K562 (cell line): Measurements from ENCODE around the gene PFKFB2. TPM values are rescaled to one million over a fixed set of nuclear protein-coding genes. Genes with fewer than 3 reads are reported as not detected.

Experiments used
- CBFB ChIP-seq: sonication (generic); formaldehyde crosslinking; IDR thresholded peaks from 2 replicates; pipeline ENCODE4 v1.4.0; 2020; ENCODE audit warnings: mild to moderate bottlenecking, missing genetic modification reagents
- DACH1 ChIP-seq: fragments of 450-650 bp; IDR thresholded peaks from 2 replicates; pipeline ENCODE4 v1.6.1; 2018; ENCODE audit not compliant: partially characterized antibody
- DPF2 ChIP-seq: fragments of 450-650 bp; IDR thresholded peaks from 2 replicates; pipeline ENCODE4 v1.6.1; 2016
- E2F8 ChIP-seq: fragments of 450-650 bp; IDR thresholded peaks from 2 replicates; pipeline ENCODE4 v1.7.1; 2018; ENCODE audit warnings: mild to moderate bottlenecking, low read depth; ENCODE audit not compliant: partially characterized antibody
- EP400 ChIP-seq: fragments of 450-650 bp; IDR thresholded peaks from 2 replicates; pipeline ENCODE4 v1.6.1; 2017; ENCODE audit warnings: antibody characterized with exemption, mild to moderate bottlenecking, moderate library complexity
- ETV6 ChIP-seq, 3 experiments: fragments of 150-350 bp in 1 of 3; sonication (generic) in 1 of 3; formaldehyde crosslinking in 1 of 3; IDR thresholded peaks; 2 replicates each; pipeline versions ENCODE4 v1.6.1 to v1.8.0; 2014 to 2022; ENCODE audit warnings: borderline replicate concordance in 2 of 3, low read depth in 2 of 3, antibody characterized with exemption in 1 of 3, low read length in 1 of 3, mild to moderate bottlenecking in 1 of 3, missing genetic modification reagents in 1 of 3
- HIVEP1 ChIP-seq: fragments of 250-450 bp; sonication (Bioruptor Pico); IDR thresholded peaks from 2 replicates; pipeline ENCODE4 v1.4.0; 2020; ENCODE audit warnings: mild to moderate bottlenecking
- KLF16 ChIP-seq: IDR thresholded peaks from 2 replicates; pipeline ENCODE4 v1.6.1; 2016; ENCODE audit warnings: antibody characterized with exemption
- NEUROD1 ChIP-seq: fragments of 150-350 bp; IDR thresholded peaks from 2 replicates; pipeline ENCODE4 v1.6.1; 2014; ENCODE audit warnings: borderline replicate concordance, low read length, low read depth; ENCODE audit not compliant: partially characterized antibody
- PHTF2 ChIP-seq: fragments of 250-450 bp; sonication (Bioruptor Pico); IDR thresholded peaks from 2 replicates; pipeline ENCODE4 v1.5.0; 2021; ENCODE audit warnings: mild to moderate bottlenecking
- RAD51 ChIP-seq: fragments of 450-650 bp; IDR thresholded peaks from 2 replicates; pipeline ENCODE4 v1.7.1; 2016; ENCODE audit warnings: low read depth, mild to moderate bottlenecking, borderline replicate concordance
- SMARCC2 ChIP-seq: fragments of 450-650 bp; IDR thresholded peaks from 2 replicates; pipeline ENCODE4 v1.6.1; 2017; ENCODE audit warnings: antibody characterized with exemption, moderate library complexity, mild to moderate bottlenecking, low read depth
- TEAD4 ChIP-seq, 2 experiments: sonication (generic) in 1 of 2; formaldehyde crosslinking in 1 of 2; IDR thresholded peaks; 2 replicates each; pipeline versions ENCODE4 v1.6.1 to v1.8.0; 2012 to 2022; ENCODE audit warnings: borderline replicate concordance in 1 of 2, inconsistent platforms in 1 of 2, low read length in 1 of 2, mild to moderate bottlenecking in 1 of 2, missing genetic modification reagents in 1 of 2
- ZFX ChIP-seq: sonication (generic); formaldehyde crosslinking; IDR thresholded peaks from 2 replicates; pipeline ENCODE4 v1.8.0; 2022; ENCODE audit warnings: mild to moderate bottlenecking, missing genetic modification reagents, moderate library complexity
- ZKSCAN1 ChIP-seq: fragments of 150-350 bp; IDR thresholded peaks from 2 replicates; pipeline ENCODE4 v1.6.1; 2016; ENCODE audit warnings: low read depth, low read length
- ZNF121 ChIP-seq: sonication (generic); formaldehyde crosslinking; conservative IDR thresholded peaks from 2 replicates; pipeline ENCODE4 v1.8.0; 2022; ENCODE audit warnings: missing genetic modification reagents
- ZNF143 ChIP-seq: sonication (generic); formaldehyde crosslinking; IDR thresholded peaks from 2 replicates; pipeline ENCODE4 v1.9.0; 2022; ENCODE audit warnings: mild to moderate bottlenecking, missing genetic modification reagents
- ZNF217 ChIP-seq: sonication (generic); formaldehyde crosslinking; IDR thresholded peaks from 2 replicates; pipeline ENCODE4 v1.8.0; 2022; ENCODE audit warnings: mild to moderate bottlenecking, missing genetic modification reagents
- ZNF445 ChIP-seq: fragments of 250-450 bp; sonication (Bioruptor Pico); IDR thresholded peaks from 2 replicates; pipeline ENCODE4 v1.4.0; 2020; ENCODE audit warnings: low read depth, mild to moderate bottlenecking, moderate library complexity
- polyA plus RNA-seq, 8 experiments: library from polyadenylated mRNA; depleted of rRNA in 4 of 8; stranded (reverse) in 5 of 8; unstranded in 3 of 8; fragments of >200 nt; fragmentation: Nextera tagmentation in 2 of 8; fragmentation: Illumina TruSeq in 1 of 8; extraction: Ambion mirVana in 2 of 8; extraction: Trizol in 1 of 8; gene quantifications; 2 replicates each; pipeline versions ENCODE4 v1.2.1 to v1.2.3, GENCODE V29; 2011 to 2014; ENCODE audit warnings: inconsistent platforms in 1 of 8, missing spikeins in 1 of 8
- total RNA-seq, 7 experiments: library from RNA; depleted of rRNA in 6 of 7; stranded (reverse); fragments of >200 nt in 6 of 7; fragmentation: Illumina TruSeq in 2 of 7; extraction: Trizol in 2 of 7; gene quantifications; 2 replicates each; pipeline versions ENCODE4 v1.2.1 to v1.2.3, GENCODE V29; 2011 to 2021; ENCODE audit warnings: low replicate concordance in 1 of 7
- TF ChIP-seq, protein P1 (sequence below): IDR thresholded peaks from 2 replicates; pipeline ENCODE4 v1.6.1; 2014; ENCODE audit warnings: antibody characterized with exemption
- TF ChIP-seq, protein P2 (sequence below): sonication (generic); formaldehyde crosslinking; IDR thresholded peaks from 2 replicates; pipeline ENCODE4 v1.8.1; 2023; ENCODE audit warnings: mild to moderate bottlenecking, missing genetic modification reagents
- TF ChIP-seq, protein P3 (sequence below): fragments of 450-650 bp; formaldehyde crosslinking; IDR thresholded peaks from 2 replicates; pipeline ENCODE4 v1.4.0; 2022; ENCODE audit warnings: mild to moderate bottlenecking, moderate library complexity

Gene PFKFB2
- total and polyA plus RNA-seq, 9 of the 15 experiments (the other 6 are each of a cell fraction or from before 2014, with no cell fraction given), result 6.9 to 26.0 (median 16.4) TPM

- TF ChIP-seq NEUROD1 (peak; percentile 23), ZNF121 (CRISPR knock-in tag) (no peak), ETV6 (IDR thresholded peaks at IDR 0.05; ENCODE audit: borderline replicate concordance in 1 of 2, low read depth in 2 of 2, low read length in 1 of 2) (0 out of 4 replicates have a peak, but pooled peaks of 1 of the 2 experiments have one; percentile 2), ETV6 (CRISPR knock-in tag; IDR thresholded peaks at IDR 0.05; ENCODE audit: borderline replicate concordance) (no peak), CBFB (CRISPR knock-in tag) (peak; percentile 84; the same call in 1 of the 2 replicates), ZFX (no peak), KLF16 (peak; percentile 97), ZNF445 (CRISPR knock-in tag) (peak; percentile 9; the same call in 1 of the 2 replicates), HIVEP1 (peak; percentile 80; the same call in 1 of the 2 replicates), ZNF217 (CRISPR knock-in tag) (no peak), EP400 (peak; percentile 58), TEAD4 (IDR thresholded peaks at IDR 0.05; ENCODE audit: low read length) (peak; percentile 98), TEAD4 (CRISPR knock-in tag; IDR thresholded peaks at IDR 0.05; ENCODE audit: borderline replicate concordance) (no peak), ZKSCAN1 (no peak), SMARCC2 (peak; percentile 87; the same call in 1 of the 2 replicates), DACH1 (no peak), DPF2 (peak; percentile 96), PHTF2 (no peak), E2F8 (no peak), ZNF143 (CRISPR knock-in tag) (no peak), RAD51 (no peak)
- TF ChIP-seq, protein P1, sequence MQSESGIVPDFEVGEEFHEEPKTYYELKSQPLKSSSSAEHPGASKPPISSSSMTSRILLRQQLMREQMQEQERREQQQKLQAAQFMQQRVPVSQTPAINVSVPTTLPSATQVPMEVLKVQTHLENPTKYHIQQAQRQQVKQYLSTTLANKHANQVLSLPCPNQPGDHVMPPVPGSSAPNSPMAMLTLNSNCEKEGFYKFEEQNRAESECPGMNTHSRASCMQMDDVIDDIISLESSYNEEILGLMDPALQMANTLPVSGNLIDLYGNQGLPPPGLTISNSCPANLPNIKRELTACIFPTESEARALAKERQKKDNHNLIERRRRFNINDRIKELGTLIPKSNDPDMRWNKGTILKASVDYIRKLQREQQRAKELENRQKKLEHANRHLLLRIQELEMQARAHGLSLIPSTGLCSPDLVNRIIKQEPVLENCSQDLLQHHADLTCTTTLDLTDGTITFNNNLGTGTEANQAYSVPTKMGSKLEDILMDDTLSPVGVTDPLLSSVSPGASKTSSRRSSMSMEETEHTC, result peak; percentile 43; the same call in 1 of the 2 replicates
- TF ChIP-seq, protein P2, sequence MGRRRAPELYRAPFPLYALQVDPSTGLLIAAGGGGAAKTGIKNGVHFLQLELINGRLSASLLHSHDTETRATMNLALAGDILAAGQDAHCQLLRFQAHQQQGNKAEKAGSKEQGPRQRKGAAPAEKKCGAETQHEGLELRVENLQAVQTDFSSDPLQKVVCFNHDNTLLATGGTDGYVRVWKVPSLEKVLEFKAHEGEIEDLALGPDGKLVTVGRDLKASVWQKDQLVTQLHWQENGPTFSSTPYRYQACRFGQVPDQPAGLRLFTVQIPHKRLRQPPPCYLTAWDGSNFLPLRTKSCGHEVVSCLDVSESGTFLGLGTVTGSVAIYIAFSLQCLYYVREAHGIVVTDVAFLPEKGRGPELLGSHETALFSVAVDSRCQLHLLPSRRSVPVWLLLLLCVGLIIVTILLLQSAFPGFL (CRISPR knock-in tag), result no peak
- TF ChIP-seq, protein P3, sequence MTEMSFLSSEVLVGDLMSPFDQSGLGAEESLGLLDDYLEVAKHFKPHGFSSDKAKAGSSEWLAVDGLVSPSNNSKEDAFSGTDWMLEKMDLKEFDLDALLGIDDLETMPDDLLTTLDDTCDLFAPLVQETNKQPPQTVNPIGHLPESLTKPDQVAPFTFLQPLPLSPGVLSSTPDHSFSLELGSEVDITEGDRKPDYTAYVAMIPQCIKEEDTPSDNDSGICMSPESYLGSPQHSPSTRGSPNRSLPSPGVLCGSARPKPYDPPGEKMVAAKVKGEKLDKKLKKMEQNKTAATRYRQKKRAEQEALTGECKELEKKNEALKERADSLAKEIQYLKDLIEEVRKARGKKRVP, result peak; percentile 80
Measured at GRCh38 chr1:207021139-207021861, 31.8 kb upstream of the PFKFB2 start (continued).
